Spleen (tissue), 7 donors: ENCODE results near the gene CDH13.

Experiments used
- POLR2A ChIP-seq, 3 donors: fragments of 450-650 bp; IDR thresholded peaks; one replicate each; pipeline ENCODE4 v1.5.1; 2017; ENCODE audit warnings: antibody characterized with exemption in 3 of 3, mild to moderate bottlenecking in 1 of 3
- TF ChIP-seq, protein P1 (sequence below), 11 experiments: fragments of 200-600 bp in 7 of 11; fragments of 450-650 bp in 4 of 11; sonication (generic) in 4 of 11; IDR thresholded peaks in 8 of 11; conservative IDR thresholded peaks in 3 of 11; 1 replicate in 7 of 11; 2 replicates in 4 of 11; pipeline versions ENCODE4 v1.4.0 to v1.8.0; 2016 to 2021; ENCODE audit warnings: antibody characterized with exemption in 11 of 11, inconsistent platforms in 4 of 11, mild to moderate bottlenecking in 1 of 11
- donor health status: DM: no; HTN: no; CAD: no; lungs with moderate emphysema.
- donor health status: DM: no; HTN: no; CAD: no.
- donor health status: DM: no; HTN: no; CAD: no.

DNA sequence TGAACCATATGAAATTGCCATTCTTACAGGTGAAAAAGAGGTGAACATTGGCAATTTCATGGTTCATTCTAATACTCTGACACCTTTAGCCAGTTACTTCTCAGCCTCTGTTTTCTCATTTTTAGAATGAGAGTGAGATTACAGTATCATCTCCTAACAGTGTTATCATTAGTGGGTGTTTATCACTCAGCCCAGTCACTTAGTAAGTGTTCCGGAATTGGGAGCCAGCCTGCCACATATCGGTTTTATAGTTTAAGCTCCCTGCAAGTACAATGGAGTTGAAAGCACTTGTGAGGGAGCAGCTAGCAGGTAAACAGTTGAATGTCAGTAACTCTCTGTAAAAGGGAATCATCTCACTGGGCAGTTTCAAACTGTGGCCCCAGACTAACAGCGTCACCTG is 597.9 kb downstream of the CDH13 start:
- TF ChIP-seq, protein P1, sequence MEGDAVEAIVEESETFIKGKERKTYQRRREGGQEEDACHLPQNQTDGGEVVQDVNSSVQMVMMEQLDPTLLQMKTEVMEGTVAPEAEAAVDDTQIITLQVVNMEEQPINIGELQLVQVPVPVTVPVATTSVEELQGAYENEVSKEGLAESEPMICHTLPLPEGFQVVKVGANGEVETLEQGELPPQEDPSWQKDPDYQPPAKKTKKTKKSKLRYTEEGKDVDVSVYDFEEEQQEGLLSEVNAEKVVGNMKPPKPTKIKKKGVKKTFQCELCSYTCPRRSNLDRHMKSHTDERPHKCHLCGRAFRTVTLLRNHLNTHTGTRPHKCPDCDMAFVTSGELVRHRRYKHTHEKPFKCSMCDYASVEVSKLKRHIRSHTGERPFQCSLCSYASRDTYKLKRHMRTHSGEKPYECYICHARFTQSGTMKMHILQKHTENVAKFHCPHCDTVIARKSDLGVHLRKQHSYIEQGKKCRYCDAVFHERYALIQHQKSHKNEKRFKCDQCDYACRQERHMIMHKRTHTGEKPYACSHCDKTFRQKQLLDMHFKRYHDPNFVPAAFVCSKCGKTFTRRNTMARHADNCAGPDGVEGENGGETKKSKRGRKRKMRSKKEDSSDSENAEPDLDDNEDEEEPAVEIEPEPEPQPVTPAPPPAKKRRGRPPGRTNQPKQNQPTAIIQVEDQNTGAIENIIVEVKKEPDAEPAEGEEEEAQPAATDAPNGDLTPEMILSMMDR (IDR thresholded peaks at IDR 0.05 in 8 of 11, conservative IDR thresholded peaks at IDR 0.05 in 3 of 11): no peak
- TF ChIP-seq POLR2A (IDR thresholded peaks at IDR 0.05): no peak
